Measurements from ENCODE around the gene DNM3. TPM values are rescaled to one million over a fixed set of nuclear protein-coding genes. Genes with fewer than 3 reads are reported as not detected.

Gene DNM3
- total RNA-seq, 1 experiment from 2014 or later, result 1.2 TPM

DNA sequence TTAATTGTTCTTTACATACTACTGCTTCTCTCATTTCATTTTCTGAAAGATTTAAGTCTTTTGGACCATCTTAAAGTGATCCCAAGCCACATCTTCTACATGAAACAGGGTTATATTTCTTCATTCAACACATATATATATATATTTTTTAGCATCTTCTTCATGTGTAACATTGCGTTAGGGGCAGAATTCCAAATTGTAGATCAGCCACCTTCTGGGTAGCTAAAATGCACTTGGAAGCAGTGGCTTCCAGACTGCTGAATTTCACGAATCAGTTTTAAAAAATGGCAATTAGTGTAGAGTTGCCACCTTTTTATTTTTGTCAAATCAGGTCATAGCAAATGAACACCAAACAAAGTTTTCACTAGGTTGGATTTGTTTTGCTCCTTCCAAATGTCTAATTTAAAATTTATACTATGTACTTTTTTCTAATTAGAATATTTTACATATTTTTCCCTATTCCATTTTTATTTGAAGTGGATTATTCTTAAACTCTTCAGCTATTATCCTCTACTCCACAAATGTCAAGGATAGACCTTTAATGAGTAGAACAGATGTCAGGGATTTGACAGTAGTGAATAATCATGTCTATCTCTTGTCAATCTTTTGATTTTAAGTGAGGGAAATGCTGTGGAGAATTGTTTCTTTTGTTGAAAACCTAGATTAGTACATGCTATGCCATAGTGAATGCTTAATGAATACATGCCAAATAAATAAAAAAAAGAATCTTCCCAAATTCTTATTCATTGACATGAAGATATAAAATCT, 55.8 kb downstream of the DNM3 start:
- no peak for DNase-seq
- CTCF ChIA-PET, result no interaction called here
- TF ChIP-seq, protein P1, sequence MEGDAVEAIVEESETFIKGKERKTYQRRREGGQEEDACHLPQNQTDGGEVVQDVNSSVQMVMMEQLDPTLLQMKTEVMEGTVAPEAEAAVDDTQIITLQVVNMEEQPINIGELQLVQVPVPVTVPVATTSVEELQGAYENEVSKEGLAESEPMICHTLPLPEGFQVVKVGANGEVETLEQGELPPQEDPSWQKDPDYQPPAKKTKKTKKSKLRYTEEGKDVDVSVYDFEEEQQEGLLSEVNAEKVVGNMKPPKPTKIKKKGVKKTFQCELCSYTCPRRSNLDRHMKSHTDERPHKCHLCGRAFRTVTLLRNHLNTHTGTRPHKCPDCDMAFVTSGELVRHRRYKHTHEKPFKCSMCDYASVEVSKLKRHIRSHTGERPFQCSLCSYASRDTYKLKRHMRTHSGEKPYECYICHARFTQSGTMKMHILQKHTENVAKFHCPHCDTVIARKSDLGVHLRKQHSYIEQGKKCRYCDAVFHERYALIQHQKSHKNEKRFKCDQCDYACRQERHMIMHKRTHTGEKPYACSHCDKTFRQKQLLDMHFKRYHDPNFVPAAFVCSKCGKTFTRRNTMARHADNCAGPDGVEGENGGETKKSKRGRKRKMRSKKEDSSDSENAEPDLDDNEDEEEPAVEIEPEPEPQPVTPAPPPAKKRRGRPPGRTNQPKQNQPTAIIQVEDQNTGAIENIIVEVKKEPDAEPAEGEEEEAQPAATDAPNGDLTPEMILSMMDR (IDR thresholded peaks at IDR 0.05; ENCODE audit: unreplicated experiment), result no peak
- BruUV-seq (replicated peaks), result no TSS peak
- intact Hi-C loops (cut with micrococcal nuclease; ENCODE audit: unreplicated experiment), result no loop called here
- Mint-ChIP-seq H3K36me3 (ENCODE audit: insufficient read depth, unreplicated experiment) (no peaks in the 10 kb centered on the region), H3K4me3 (ENCODE audit: low read depth, unreplicated experiment) (no peak overlapping the region), H3K4me1 (ENCODE audit: low read depth, unreplicated experiment) (no peaks in the 10 kb centered on the region), H3K27ac (ENCODE audit: unreplicated experiment) (no peak overlapping the region), H3K9me3 (ENCODE audit: low read depth, unreplicated experiment) (no peaks in the 10 kb centered on the region), H3K27me3 (ENCODE audit: unreplicated experiment) (no peaks in the 10 kb centered on the region)

DNA sequence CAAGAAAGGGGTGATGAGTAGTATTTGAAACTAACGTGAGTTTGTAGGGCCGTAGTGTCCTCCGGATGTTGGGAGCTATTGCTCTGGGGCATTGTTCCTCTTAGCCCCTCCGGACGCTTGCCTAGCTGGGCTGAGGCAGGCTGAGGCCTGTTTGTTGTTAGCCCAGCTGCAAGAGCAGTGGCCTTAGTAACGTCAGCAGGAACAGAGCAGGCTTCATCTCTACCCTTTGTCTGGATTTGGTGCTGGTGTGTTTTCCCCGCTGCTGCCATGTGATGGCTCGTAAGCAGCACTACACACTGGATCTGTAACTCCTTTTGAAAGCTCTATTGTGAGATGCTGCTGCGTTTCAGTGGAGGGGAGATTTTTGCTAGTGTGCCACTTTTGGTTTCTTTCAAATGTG, 57.6 kb downstream of the DNM3 start:
- TF ChIP-seq, protein P1 (IDR thresholded peaks at IDR 0.05; ENCODE audit: unreplicated experiment), result no peak
- no TSS peak for BruUV-seq (replicated peaks)

DNA sequence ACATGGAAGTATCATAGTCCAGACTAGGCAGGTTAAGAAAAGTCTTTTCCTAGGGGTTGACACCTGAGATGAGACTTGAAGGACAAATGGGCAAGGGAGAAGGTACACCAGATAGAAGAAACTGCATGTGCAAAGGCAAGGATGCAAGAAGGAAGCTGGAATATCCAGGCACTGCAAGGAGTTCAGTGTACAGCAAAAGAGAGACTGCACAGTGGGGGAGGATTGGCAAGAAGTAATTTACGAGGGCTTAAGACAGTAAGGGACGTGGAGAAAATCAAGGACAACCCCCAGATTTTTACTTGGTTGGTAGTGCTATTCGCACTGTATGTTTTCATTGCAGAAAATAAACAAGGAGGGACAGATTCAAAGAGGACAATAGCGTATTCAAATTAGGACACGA, 58.5 kb downstream of the DNM3 start:
- BruUV-seq (replicated peaks), result no TSS peak
- H3K4me1 Mint-ChIP-seq (ENCODE audit: low read depth, unreplicated experiment), result no peaks in the 10 kb centered on the region
- no peaks in the 10 kb centered on the region for H3K27me3 Mint-ChIP-seq (ENCODE audit: unreplicated experiment)
- H3K27ac Mint-ChIP-seq (ENCODE audit: unreplicated experiment), result no peak overlapping the region
- intact Hi-C loops (cut with micrococcal nuclease; ENCODE audit: unreplicated experiment), result no loop called here
- H3K4me3 Mint-ChIP-seq (ENCODE audit: low read depth, unreplicated experiment), result no peak overlapping the region
- CTCF ChIA-PET, result no interaction called here
- H3K9me3 Mint-ChIP-seq (ENCODE audit: low read depth, unreplicated experiment), result no peaks in the 10 kb centered on the region
- no peak for DNase-seq
- TF ChIP-seq, protein P1 (IDR thresholded peaks at IDR 0.05; ENCODE audit: unreplicated experiment), result no peak
- H3K36me3 Mint-ChIP-seq (ENCODE audit: insufficient read depth, unreplicated experiment), result no peaks in the 10 kb centered on the region

More for the DNA sequence above, 57.6 kb downstream of the DNM3 start:
- H3K27ac Mint-ChIP-seq (ENCODE audit: unreplicated experiment), result no peak overlapping the region
- H3K4me3 Mint-ChIP-seq (ENCODE audit: low read depth, unreplicated experiment), result no peak overlapping the region
- no peaks in the 10 kb centered on the region for H3K9me3 Mint-ChIP-seq (ENCODE audit: low read depth, unreplicated experiment)
- no peaks in the 10 kb centered on the region for H3K36me3 Mint-ChIP-seq (ENCODE audit: insufficient read depth, unreplicated experiment)
- no peaks in the 10 kb centered on the region for H3K4me1 Mint-ChIP-seq (ENCODE audit: low read depth, unreplicated experiment)
- DNase-seq, result no peak
- intact Hi-C loops (cut with micrococcal nuclease; ENCODE audit: unreplicated experiment), result no loop called here
- H3K27me3 Mint-ChIP-seq (ENCODE audit: unreplicated experiment), result no peaks in the 10 kb centered on the region
- CTCF ChIA-PET, result no interaction called here

DNA sequence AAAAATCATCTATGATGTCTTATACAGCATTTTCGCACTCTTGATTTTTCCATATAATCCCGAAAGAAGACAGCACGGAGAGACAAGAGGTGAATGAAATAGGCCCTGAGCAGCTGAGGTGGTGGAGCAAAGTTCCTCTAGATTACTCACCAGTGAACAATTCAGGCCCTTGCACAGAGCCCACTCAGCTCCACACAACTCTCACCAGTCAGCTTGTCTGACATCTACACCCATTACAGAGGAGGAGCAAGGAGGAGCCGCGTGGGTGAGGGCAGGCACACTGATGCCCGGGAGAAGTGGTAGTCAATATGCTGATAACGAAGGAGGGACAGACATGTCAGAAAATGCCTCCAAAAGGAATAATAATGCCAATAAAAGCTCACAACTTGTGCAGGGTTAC, 59.9 kb downstream of the DNM3 start:
- no peaks in the 10 kb centered on the region for H3K9me3 Mint-ChIP-seq (ENCODE audit: low read depth, unreplicated experiment)
- H3K27ac Mint-ChIP-seq (ENCODE audit: unreplicated experiment), result no peak overlapping the region
- intact Hi-C loops (cut with micrococcal nuclease; ENCODE audit: unreplicated experiment), result no loop called here
- no peak overlapping the region for H3K4me3 Mint-ChIP-seq (ENCODE audit: low read depth, unreplicated experiment)
- TF ChIP-seq, protein P1 (IDR thresholded peaks at IDR 0.05; ENCODE audit: unreplicated experiment), result no peak
- no peak for DNase-seq
- H3K4me1 Mint-ChIP-seq (ENCODE audit: low read depth, unreplicated experiment), result no peaks in the 10 kb centered on the region
- BruUV-seq (replicated peaks), result no TSS peak
- no peaks in the 10 kb centered on the region for H3K27me3 Mint-ChIP-seq (ENCODE audit: unreplicated experiment)
- CTCF ChIA-PET, result no interaction called here
- no peaks in the 10 kb centered on the region for H3K36me3 Mint-ChIP-seq (ENCODE audit: insufficient read depth, unreplicated experiment)
